Esophagus squamous epithelium (tissue), 4 donors: Measurements from ENCODE around the gene GALNT6.

Experiments used
- CTCF ChIP-seq, 6 experiments: fragments of 450-650 bp in 4 of 6; fragments of 200-600 bp in 2 of 6; sonication (generic) in 2 of 6; IDR thresholded peaks; one replicate each; pipeline ENCODE4 v1.5.1; 2016 to 2019; ENCODE audit warnings: antibody characterized with exemption in 6 of 6, mild to moderate bottlenecking in 4 of 6, moderate library complexity in 4 of 6
- POLR2A ChIP-seq, 4 donors: fragments of 450-650 bp; IDR thresholded peaks; one replicate each; pipeline ENCODE4 v1.6.1; 2017; ENCODE audit warnings: antibody characterized with exemption in 4 of 4, mild to moderate bottlenecking in 4 of 4, moderate library complexity in 3 of 4

- TF ChIP-seq CTCF (IDR thresholded peaks at IDR 0.05) (no peak), POLR2A (IDR thresholded peaks at IDR 0.05) (no peak)
Observed at GRCh38 chr12:51415931-51416330, 24.7 kb upstream of the GALNT6 start.
